ENCODE data around the gene PEDS1.

- TF ChIP-seq EZH2 (IDR thresholded peaks at IDR 0.05) (no peak), CTCF (IDR thresholded peaks at IDR 0.05) (no peak), EZH2phosphoT487 (IDR thresholded peaks at IDR 0.05) (peak; percentile 39)
Observed at GRCh38 chr20:50192364-50193198, 39.1 kb upstream of the PEDS1 start.
